GM19023 (cell line): ENCODE results near the gene DESI1.
"Not testable (repeated sequence)": the region's sequence is repeated elsewhere in the genome, so short reads cannot be mapped to it uniquely, and the experiment has no call there.

Experiments
- ATAC-seq: cut with Tn5 transposase; IDR thresholded peaks from one replicate; pipeline ENCODE4 v1.9.1; 2021; ENCODE audit warnings: mild to moderate bottlenecking, moderate library complexity; ENCODE audit not compliant: unreplicated experiment

Gene DESI1

GRCh38 chr22:41562461-41562860 lies 58.4 kb downstream of the DESI1 start:
- ATAC-seq, result no peak

DNA sequence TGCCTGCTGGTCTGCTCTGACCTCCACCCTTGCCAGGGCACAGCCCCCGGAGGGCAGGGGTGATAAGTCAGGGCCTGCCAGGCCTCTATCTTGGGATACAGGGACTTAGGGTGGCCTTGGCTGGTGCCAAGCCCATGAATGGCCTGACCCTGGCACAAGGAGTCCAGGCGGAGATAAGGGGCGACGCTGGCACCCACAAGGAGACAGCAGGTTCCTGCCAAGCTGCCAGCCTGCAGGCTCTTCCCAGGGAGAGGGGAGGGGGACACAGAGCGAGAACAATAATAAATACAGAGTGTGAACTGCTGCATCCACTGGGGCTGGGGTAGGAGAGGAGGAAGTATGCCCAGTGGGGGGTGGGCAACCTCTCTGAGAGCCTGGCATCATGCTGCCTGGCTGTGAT lies 59.1 kb downstream of the DESI1 start:
- no peak for ATAC-seq

GRCh38 chr22:41561335-41561734 lies 59.5 kb downstream of the DESI1 start:
- no peak for ATAC-seq

- ATAC-seq, result no peak
Observed at GRCh38 chr22:41560095-41560471, 60.8 kb downstream of the DESI1 start.

- ATAC-seq, result not testable (repeated sequence)
Observed at GRCh38 chr22:41558241-41558630, 62.6 kb downstream of the DESI1 start.

- no peak for ATAC-seq
Observed at GRCh38 chr22:41557401-41558240, 63.2 kb downstream of the DESI1 start.

- no peak for ATAC-seq
Observed at GRCh38 chr22:41556561-41556960, 64.3 kb downstream of the DESI1 start.

DNA sequence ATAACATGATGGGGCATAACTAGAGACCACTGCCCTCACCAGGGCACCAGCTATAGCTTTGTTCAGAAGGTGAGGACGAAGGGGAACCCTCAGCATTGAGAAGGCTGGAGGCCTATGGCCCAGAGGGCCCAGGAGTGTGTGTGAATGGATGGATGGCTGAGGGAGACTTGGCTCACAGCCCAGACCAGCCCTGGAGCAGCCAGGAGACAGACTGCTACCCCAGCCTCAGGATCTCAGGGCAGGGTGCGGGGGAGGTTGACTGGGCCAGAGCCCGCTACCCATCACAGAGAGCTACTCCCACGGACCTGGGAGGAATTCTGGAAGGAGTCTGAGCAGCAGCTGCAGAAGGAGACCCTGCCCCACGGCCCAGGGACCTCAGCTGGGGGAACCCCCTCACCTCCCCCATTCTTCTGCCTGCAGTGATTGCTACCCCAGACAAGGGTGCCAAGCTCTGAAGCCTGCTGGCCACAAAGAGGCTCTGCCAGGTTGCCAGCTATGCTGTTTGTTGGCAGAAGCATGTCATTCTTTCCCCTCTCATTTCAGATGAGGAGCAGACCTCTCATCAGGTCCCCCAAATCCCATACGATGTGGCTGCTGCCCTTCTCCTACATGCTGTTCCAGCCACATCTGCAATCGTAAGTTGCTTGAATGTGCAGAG lies 65.4 kb downstream of the DESI1 start:
- no peak for ATAC-seq

- no peak for ATAC-seq
Observed at GRCh38 chr22:41551877-41552582, 68.8 kb downstream of the DESI1 start.

GRCh38 chr22:41550952-41551491 lies 69.8 kb downstream of the DESI1 start:
- ATAC-seq, result no peak

GRCh38 chr22:41548830-41549211 lies 72.0 kb downstream of the DESI1 start:
- ATAC-seq, result no peak
